RPMI8226 (cell line): ENCODE measurements around the gene NELL1.

Experiments used
- DNase-seq: peaks from one replicate; pipeline ENCODE4 v3.0.0-alpha.2; 2015

NELL1 gene

DNA sequence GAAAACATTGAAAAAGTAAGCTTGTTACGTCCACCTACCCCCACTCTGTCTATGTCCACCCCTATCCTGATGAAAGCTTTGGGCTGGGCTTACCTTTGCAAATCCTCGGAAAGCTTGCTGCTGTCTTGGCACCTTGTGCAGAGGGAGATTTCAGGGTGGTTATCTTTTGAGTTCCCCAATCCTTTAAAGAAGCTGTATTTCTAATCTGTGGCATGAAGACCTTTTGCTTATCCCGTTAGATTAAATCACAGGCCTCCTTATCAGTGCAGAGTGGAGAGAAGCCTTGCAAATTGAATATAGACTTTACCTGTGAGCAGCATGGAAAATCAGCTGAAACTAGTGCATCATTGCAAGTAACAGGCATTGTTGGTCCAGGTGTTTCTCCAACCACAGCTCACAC is 942.9 kb downstream of the NELL1 start:
- no peak for DNase-seq

DNA sequence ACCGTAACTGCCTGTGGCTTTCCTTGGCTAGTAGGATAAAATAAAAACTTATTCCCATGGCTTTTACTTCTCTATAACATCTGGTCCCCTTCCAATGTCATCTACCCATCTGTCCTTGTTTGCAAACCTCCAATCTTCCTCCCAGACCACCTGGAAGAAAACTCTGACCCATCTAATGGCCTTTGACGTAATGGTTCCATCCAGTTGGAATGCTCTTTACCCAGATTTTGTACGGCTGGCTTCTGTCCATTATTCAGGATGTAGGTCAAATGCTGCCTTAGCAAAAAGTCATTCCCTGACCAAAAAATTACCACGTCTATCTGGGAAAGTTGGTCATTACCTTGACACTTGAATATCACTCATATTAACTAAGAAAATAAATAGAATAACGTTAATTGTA is 945.6 kb downstream of the NELL1 start:
- no peak for DNase-seq

- no peak for DNase-seq
These were observed 946.6 kb downstream of the NELL1 start for GRCh38 chr11:21615955-21616371.

GRCh38 chr11:21622566-21622965 is 953.2 kb downstream of the NELL1 start:
- DNase-seq, result no peak

DNA sequence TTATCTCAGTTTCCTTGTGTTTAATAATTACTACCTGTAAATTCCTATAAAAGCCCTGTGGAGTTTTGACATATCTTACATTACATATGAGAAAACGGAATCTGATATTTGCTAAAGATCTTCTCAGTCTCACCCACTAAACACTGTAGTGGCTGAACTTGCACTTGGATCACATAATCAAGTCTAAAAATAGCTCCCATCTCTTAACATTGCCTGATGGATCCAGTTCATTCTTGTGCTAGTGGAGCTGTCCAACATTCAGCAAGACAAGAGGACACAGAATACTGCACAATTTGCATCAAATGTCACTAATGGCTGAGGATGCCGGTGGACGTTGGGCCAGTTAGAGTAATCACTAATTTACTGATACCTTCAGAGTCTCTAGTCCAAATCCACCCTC is 953.6 kb downstream of the NELL1 start:
- no peak for DNase-seq
